GM12872 (cell line): ENCODE results near the gene INKA2.

ENCODE experiments used
- CTCF ChIP-seq: IDR thresholded peaks from 3 replicates; pipeline ENCODE4 v1.5.1; 2011; ENCODE audit warnings: low read depth, mild to moderate bottlenecking, low read length, moderate library complexity; ENCODE audit not compliant: insufficient read depth

Gene INKA2

GRCh38 chr1:111709986-111710385 lies 29.2 kb downstream of the INKA2 start:
- TF ChIP-seq CTCF, result no peak

GRCh38 chr1:111707906-111708305 lies 31.3 kb downstream of the INKA2 start:
- TF ChIP-seq CTCF, result no peak

GRCh38 chr1:111706921-111707320 lies 32.3 kb downstream of the INKA2 start:
- TF ChIP-seq CTCF, result no peak

GRCh38 chr1:111705841-111706240 lies 33.4 kb downstream of the INKA2 start:
- TF ChIP-seq CTCF, result no peak

GRCh38 chr1:111704776-111705175 lies 34.4 kb downstream of the INKA2 start:
- TF ChIP-seq CTCF, result no peak

- TF ChIP-seq CTCF, result no peak
Measured at GRCh38 chr1:111704240-111704639, 35.0 kb downstream of the INKA2 start.

- no peak for TF ChIP-seq CTCF
Measured at GRCh38 chr1:111702504-111703050, 36.6 kb downstream of the INKA2 start.

- TF ChIP-seq CTCF, result no peak
Measured at GRCh38 chr1:111699268-111699667, 39.9 kb downstream of the INKA2 start.
